ENCODE data around the gene RDH16.
"Not testable (repeated sequence)": the region's sequence is repeated elsewhere in the genome, so short reads cannot be mapped to it uniquely, and the experiment has no call there.

The RDH16 gene

GRCh38 chr12:56932867-56933266, 24.5 kb downstream of the RDH16 start:
- TF ChIP-seq Cebpa-rat (IDR thresholded peaks at IDR 0.05): no peak
- 0 out of 22 replicates have a peak overlapping the region, but pooled peaks of 1 of the 11 experiments have one; percentile 21 for H3K9ac ChIP-seq

DNA sequence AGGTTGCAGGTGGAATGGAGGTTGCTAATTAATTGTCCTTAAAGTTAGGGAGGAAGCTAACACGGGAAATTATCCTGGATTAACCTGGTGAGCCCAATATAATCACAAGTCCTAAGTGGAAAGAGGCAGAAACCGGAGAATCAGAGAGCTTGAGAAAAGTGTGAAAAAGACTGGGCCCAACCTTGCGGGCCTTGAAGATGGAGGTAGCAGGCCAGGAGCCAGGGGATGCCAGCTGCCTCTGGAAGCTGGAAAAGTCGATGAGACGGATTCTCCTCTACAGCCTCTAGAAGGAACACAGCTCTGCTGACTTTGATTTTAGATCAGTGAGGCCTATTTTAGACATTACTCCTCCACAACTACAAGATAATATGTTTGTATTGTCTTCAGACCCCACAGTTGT, 25.3 kb downstream of the RDH16 start:
- Histone ChIP-seq H3K27me3 (no peaks in the 10 kb centered on the region), H4K20me1 (no peaks in the 10 kb centered on the region), H3K4me1 (peaks cover 0 to 44% (median 16%) of the 10 kb centered on the region in 10 experiments; a peak in 16 of 20 replicates), H3K4me3 (no peak overlapping the region), H3K4me2 (peak overlapping the region in 6 of 11 experiments; percentile 47 to 87 (median 78); a peak in 12 of 22 replicates), H3K36me3 (no peaks in the 10 kb centered on the region), H3K9ac (no peak overlapping the region), H3K27ac (peak overlapping the region in 5 of 11 experiments; percentile 54 to 70 (median 60); a peak in 10 of 22 replicates), H3K9me3 (replicated peaks in 1 of 11) (no peaks in the 10 kb centered on the region)
- TF ChIP-seq Cebpa-rat (IDR thresholded peaks at IDR 0.05): no peak

More at GRCh38 chr12:56932867-56933266, 24.5 kb downstream of the RDH16 start:
- Histone ChIP-seq H3K4me3 (no peak overlapping the region), H4K20me1 (no peaks in the 10 kb centered on the region), H3K36me3 (no peaks in the 10 kb centered on the region), H3K27me3 (no peaks in the 10 kb centered on the region), H3K4me1 (peaks cover 0 to 44% (median 16%) of the 10 kb centered on the region in 10 experiments; a peak in 16 of 20 replicates), H3K27ac (peak overlapping the region in 3 of 11 experiments; percentile 7 to 54 (median 18); a peak in 4 of 22 replicates), H3K9me3 (replicated peaks in 1 of 11) (0 out of 22 replicates have a peak, but pooled peaks cover 0 to 5% (median 0%) of the 10 kb centered on the region in 11 experiments), H3K4me2 (peak overlapping the region in 5 of 11 experiments; percentile 6 to 87 (median 69); a peak in 8 of 22 replicates)

DNA sequence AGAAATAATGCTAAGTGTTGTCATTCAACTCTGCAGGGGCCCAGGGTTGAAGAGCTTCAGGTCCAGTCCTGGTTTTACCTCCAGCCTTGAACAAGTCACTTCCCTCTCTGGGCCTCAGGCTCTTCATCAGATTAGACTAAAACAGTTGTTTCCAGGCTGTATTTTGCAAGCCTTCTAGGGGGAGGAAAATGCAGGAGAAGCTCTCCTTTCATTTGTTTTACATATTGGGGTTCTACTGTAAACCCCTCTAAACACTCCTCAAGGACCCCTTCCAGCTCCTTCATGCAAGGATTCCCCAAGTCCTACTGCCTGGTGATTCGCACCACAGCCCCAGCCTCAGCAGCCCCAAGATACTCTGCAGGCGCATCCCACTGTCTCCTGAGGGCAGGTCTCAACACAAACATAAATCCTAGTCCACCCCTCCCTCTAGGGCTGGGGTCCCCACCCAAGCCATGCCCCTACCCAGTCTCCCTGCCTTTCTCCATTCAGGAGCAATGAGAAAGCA, 25.9 kb downstream of the RDH16 start:
- Histone ChIP-seq H3K9ac (peak overlapping the region in 5 of 11 experiments; percentile 10 to 48 (median 31); a peak in 3 of 22 replicates), H3K4me3 (no peak overlapping the region), H3K36me3 (no peaks in the 10 kb centered on the region), H3K9me3 (replicated peaks in 1 of 11) (no peaks in the 10 kb centered on the region), H3K4me2 (peak overlapping the region; percentile 26 to 87 (median 67); a peak in 19 of 22 replicates), H3K27me3 (no peaks in the 10 kb centered on the region), H3K4me1 (peaks cover 0 to 44% (median 16%) of the 10 kb centered on the region in 10 experiments; a peak in 16 of 20 replicates), H4K20me1 (no peaks in the 10 kb centered on the region), H3K27ac (peak overlapping the region in 10 of 11 experiments; percentile 30 to 70 (median 56); a peak in 17 of 22 replicates)
- no peak for TF ChIP-seq Cebpa-rat (IDR thresholded peaks at IDR 0.05)

DNA sequence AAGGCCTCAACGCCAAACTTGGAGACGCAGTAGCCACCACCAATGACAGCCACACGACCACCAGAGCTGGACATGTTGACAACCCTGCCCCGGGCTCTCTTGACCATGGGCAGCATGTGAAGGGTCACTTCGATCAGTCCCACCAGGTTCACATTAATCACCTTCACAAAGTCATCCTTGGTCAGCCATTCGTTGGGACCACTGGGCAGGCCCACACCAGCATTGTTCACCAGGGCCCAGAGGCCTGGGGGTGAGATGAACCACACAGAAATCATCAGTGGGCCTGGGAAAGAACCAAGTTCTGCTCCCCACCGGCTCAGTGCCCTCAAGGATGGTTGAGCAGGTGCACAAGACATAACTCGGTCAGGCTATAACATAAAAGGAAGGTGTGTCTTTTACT, 27.2 kb downstream of the RDH16 start:
- Histone ChIP-seq H3K4me1 (peaks cover 0 to 43% (median 16%) of the 10 kb centered on the region in 10 experiments; a peak in 16 of 20 replicates), H3K27ac (no peak overlapping the region), H3K9me3 (replicated peaks in 1 of 11) (0 out of 22 replicates have a peak, but pooled peaks cover 0 to 7% (median 0%) of the 10 kb centered on the region in 11 experiments), H3K27me3 (no peaks in the 10 kb centered on the region), H3K4me2 (no peak overlapping the region), H4K20me1 (no peaks in the 10 kb centered on the region), H3K36me3 (no peaks in the 10 kb centered on the region), H3K9ac (no peak overlapping the region), H3K4me3 (no peak overlapping the region)
- no peak for TF ChIP-seq Cebpa-rat (IDR thresholded peaks at IDR 0.05)

DNA sequence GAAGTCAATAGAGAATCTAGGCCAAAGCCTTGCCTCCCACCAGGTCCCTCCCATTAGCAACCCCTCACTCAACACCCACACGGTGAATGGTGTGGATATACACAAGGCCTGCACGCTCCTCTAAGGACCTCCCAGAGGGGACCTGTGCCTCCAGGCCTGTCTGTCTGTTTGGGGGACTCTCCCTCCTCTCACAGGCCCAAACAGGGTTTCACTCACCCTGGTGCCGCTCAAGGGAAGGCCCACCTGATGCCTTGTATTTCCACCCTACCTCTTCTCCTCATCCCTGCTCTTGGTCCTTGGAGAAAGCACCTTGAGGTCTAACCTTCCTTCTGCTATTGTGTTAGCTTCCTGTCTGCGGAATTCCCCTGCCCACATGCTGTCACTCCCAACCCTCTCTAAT, 27.6 kb downstream of the RDH16 start:
- H3K27me3 ChIP-seq: no peaks in the 10 kb centered on the region
- no peak overlapping the region for H3K27ac ChIP-seq
- H3K4me2 ChIP-seq: no peak overlapping the region
- no peaks in the 10 kb centered on the region for H4K20me1 ChIP-seq
- H3K4me1 ChIP-seq: peaks cover 0 to 43% (median 16%) of the 10 kb centered on the region in 10 experiments; a peak in 16 of 20 replicates
- no peak overlapping the region for H3K9ac ChIP-seq
- no peak overlapping the region for H3K4me3 ChIP-seq
- no peaks in the 10 kb centered on the region for H3K36me3 ChIP-seq
- 0 out of 22 replicates have a peak, but pooled peaks cover 0 to 7% (median 0%) of the 10 kb centered on the region in 11 experiments for H3K9me3 ChIP-seq (replicated peaks in 1 of 11)
- TF ChIP-seq Cebpa-rat (IDR thresholded peaks at IDR 0.05): no peak

DNA sequence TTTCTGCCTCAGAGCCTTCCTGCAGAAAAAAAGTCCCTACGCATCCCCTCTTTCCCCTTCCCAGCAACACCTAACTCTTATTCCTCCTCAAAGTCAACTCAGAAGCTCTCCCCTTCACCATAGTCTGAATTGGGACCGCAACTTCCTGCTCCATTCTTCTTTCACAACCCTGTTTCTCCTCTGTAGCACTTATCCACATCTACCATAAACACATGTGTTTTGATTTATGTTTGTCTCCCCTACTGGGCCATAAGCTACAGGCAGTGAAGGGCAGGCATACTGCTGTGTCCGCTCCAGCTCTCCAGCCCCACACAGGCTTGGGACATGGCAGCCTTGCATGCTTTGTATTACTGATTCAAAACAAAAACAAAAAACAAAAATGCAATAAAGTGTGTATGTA, 29.1 kb downstream of the RDH16 start:
- Histone ChIP-seq H4K20me1 (no peaks in the 10 kb centered on the region), H3K4me2 (peak overlapping the region in 3 of 11 experiments; percentile 14 to 34 (median 33); a peak in 4 of 22 replicates), H3K9ac (no peak overlapping the region), H3K27ac (no peak overlapping the region), H3K27me3 (no peaks in the 10 kb centered on the region), H3K4me3 (no peak overlapping the region), H3K9me3 (replicated peaks in 1 of 11) (0 out of 22 replicates have a peak, but pooled peaks cover 0 to 7% (median 0%) of the 10 kb centered on the region in 11 experiments), H3K36me3 (no peaks in the 10 kb centered on the region), H3K4me1 (peaks cover 0 to 33% (median 15%) of the 10 kb centered on the region in 10 experiments; a peak in 16 of 20 replicates)
- TF ChIP-seq Cebpa-rat (IDR thresholded peaks at IDR 0.05): no peak

- no peak overlapping the region for H3K27ac ChIP-seq
- no peak overlapping the region for H3K9ac ChIP-seq
- no peaks in the 10 kb centered on the region for H3K36me3 ChIP-seq
- no peaks in the 10 kb centered on the region for H4K20me1 ChIP-seq
- H3K4me2 ChIP-seq: no peak overlapping the region
- peaks cover 0 to 26% (median 10%) of the 10 kb centered on the region in 10 experiments; a peak in 16 of 20 replicates for H3K4me1 ChIP-seq
- no peaks in the 10 kb centered on the region for H3K27me3 ChIP-seq
- H3K4me3 ChIP-seq: no peak overlapping the region
- TF ChIP-seq Cebpa-rat (IDR thresholded peaks at IDR 0.05): no peak
- H3K9me3 ChIP-seq (replicated peaks in 1 of 11): 0 out of 22 replicates have a peak, but pooled peaks cover 0 to 7% (median 0%) of the 10 kb centered on the region in 11 experiments
Observed at GRCh38 chr12:56927281-56927680, 30.1 kb downstream of the RDH16 start.

DNA sequence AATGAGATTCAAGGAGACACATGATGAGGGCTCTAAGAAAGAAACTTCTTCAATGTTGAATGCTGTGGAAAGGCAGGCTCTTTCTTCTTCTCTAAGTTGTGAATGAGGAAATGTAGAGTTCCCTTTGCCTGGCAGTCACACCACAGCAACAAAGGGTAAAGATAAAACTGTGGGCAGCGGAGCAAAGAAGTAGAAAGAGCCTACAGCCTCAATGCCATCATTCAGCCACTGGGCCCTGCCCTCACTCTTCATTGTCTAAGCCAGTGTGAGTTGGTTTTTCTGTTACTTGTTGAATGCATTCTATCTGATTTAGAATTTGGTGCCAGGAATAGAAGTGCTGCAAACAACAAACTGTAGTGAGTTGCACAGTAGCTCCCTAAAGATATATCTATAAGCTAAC, 35.4 kb downstream of the RDH16 start:
- H3K27me3 ChIP-seq: no peaks in the 10 kb centered on the region
- H4K20me1 ChIP-seq: no peaks in the 10 kb centered on the region
- H3K9me3 ChIP-seq (replicated peaks in 1 of 11): peaks cover 0 to 15% (median 8%) of the 10 kb centered on the region in 11 experiments; a peak in 11 of 22 replicates
- no peak overlapping the region for H3K9ac ChIP-seq
- peaks cover 0 to 12% (median 0%) of the 10 kb centered on the region in 10 experiments; a peak in 2 of 20 replicates for H3K4me1 ChIP-seq
- TF ChIP-seq Cebpa-rat (IDR thresholded peaks at IDR 0.05): no peak
- H3K36me3 ChIP-seq: no peaks in the 10 kb centered on the region
- no peak overlapping the region for H3K27ac ChIP-seq
- H3K4me3 ChIP-seq: no peak overlapping the region
- 0 out of 22 replicates have a peak overlapping the region, but pooled peaks of 1 of the 11 experiments have one; percentile 34 for H3K4me2 ChIP-seq

DNA sequence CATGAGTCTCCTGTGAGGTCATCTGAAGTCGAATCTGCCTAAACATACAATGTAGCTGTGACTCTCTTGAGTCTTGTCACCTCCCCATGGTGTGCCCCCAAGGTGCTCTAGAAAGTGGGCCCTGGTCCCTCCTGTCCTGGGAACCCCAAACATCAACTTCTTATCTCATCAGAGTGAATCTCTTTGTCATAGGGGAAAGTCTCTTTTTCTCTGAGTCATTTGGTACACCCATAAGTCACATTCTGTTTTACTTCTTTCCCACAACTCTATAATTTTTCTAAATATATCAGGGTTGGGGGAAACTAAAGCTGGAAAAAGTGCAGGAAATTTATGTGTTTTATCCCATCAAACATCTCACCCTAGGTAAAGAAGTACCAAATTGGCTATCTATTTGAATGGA, 36.1 kb downstream of the RDH16 start:
- Histone ChIP-seq H3K4me1 (peaks cover 0 to 12% (median 0%) of the 10 kb centered on the region in 10 experiments; a peak in 2 of 20 replicates), H3K9ac (no peak overlapping the region), H3K4me2 (0 out of 22 replicates have a peak overlapping the region, but pooled peaks of 1 of the 11 experiments have one; percentile 34), H3K36me3 (no peaks in the 10 kb centered on the region), H3K4me3 (no peak overlapping the region), H3K9me3 (replicated peaks in 1 of 11) (peaks cover 0 to 15% (median 8%) of the 10 kb centered on the region in 11 experiments; a peak in 11 of 22 replicates), H3K27ac (no peak overlapping the region), H3K27me3 (no peaks in the 10 kb centered on the region), H4K20me1 (no peaks in the 10 kb centered on the region)
- TF ChIP-seq Cebpa-rat (IDR thresholded peaks at IDR 0.05): no peak

DNA sequence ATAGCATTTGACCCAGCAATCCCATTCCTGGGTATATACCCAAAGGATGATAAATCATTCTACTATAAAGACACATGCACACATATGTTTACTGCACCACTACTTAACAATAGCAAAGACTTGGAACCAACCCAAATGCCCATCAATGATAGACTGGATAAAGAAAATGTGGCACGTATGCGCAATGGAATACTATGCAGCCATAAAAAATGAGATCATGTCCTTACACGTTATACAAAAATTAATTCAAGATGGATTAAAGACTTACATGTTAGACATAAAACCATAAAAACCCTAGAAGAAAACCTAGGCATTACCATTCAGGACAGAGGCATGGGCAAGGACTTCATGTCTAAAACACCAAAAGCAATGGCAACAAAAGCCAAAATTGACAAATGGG, 39.3 kb downstream of the RDH16 start:
- H3K27ac ChIP-seq, H3K36me3 ChIP-seq, H3K4me2 ChIP-seq, H4K20me1 ChIP-seq, H3K27me3 ChIP-seq, H3K4me3 ChIP-seq, H3K9ac ChIP-seq: not testable (repeated sequence)
- Histone ChIP-seq H3K4me1 (peaks cover 0 to 12% (median 0%) of the 10 kb centered on the region in 10 experiments; a peak in 2 of 20 replicates), H3K9me3 (replicated peaks in 1 of 11) (peaks cover 0 to 15% (median 5%) of the 10 kb centered on the region in 11 experiments; a peak in 11 of 22 replicates)

Data from BLaER1 treated with 17β-estradiol and CSF1 and Interleukin-3, amounts not matched to agents 10 nM and 100 nM (cell line).